GM04504 (cell line): Measurements from ENCODE around the gene KIAA1958.

Source experiments
- DNase-seq: peaks from one replicate; pipeline ENCODE4 v3.0.0-alpha.2; 2012; ENCODE audit warnings: low read depth

The KIAA1958 gene

DNA sequence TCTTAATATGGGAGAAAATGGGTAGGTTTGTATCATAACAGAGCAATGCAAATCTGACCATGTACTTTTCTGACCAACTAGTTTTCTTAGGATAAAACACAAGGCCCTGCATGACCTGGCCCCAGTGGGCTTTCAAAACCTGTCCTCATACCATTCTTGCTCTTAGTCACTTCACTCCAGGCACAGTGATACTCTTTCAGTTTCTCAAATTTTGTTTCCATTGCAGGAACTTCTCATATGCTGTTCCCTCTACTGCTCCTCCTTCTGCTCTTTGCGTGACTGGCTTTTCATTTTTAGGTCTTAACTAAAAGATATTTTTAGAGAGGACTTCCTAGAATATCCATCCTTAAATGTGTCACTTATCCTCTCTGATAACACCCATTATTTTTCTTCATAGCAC lies 118.9 kb downstream of the KIAA1958 start:
- no peak for DNase-seq

DNA sequence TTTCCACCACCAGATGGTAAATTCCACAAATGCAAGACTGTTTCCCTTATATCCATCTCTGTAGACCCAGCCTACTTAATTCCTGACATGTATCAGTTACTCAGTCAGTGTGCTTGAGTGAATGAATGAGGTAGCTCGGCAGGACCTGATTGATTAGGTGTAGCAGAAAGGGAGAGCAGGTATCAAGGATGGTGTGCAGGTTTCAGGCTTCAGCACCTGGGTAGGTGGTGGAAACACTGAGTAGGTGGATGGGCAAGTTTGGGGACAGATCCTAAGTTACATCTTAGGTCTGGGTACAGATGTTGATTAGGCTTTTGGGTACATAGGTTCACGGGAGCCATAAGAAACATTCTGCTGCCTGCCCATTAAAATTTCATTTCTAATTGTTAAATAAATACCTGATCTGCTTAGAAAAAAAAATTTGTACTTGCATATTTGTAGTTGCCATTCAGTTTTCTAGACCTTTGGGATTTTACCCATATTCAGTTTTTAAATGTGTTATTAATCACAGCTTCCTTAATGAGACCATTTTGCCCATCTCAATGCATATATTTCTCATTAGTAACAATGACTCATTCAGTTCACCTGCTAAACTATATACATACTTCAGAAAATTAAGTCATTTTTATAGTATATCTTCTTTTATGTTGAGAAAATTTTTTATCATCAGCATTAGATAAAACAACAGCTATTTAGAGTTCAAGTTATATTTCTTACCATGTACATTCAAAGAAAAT lies 119.5 kb downstream of the KIAA1958 start:
- DNase-seq: no peak

DNA sequence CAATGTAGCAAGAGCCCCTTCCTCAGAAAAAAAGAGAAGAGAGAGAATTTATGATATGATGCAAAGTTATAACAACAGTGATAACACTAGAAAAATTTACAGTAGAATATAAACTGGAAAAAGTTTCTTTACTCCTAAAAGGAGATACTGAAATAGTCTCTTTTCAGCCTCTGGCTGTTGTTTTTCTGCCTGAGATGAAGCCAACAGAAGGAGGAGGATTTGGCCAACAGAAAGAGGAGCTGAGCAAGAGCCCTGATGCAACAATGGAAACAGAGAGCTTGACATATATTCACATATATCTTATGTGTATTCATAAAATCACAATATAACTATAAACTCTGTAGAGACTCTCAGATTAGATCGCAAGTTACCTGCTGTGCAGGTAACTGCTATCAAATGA lies 122.2 kb downstream of the KIAA1958 start:
- no peak for DNase-seq

DNA sequence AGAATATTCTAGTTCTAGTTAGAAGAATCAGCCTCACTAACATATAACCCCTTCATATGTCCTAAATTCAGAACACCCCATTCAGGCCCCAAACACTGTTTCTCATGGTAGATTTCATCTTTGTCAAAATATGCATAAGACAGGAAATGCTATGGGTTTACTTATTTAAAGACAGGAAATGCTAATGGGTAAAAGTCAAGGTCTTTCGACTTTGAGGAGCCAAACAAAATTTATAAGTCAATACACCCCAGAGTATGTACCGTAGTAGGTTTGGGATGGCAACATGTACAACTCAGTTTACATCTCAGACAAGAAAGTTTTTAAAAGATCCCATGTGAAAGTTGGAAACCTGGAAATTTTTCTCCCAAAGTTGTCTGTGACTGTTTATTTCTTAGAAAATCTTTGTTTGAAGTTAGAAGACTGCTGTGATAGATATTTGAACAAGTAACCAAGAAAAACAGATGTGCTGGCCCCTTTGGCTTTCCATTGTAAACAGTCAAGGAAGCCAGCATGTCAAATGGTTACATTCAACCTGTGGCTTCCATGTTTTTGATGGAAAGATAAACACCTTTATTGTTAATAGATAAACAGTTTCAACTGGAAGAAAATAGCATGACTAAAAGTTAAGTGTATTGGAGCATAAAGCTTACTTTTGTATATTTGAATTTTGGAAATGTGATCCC lies 129.1 kb downstream of the KIAA1958 start:
- no peak for DNase-seq

DNA sequence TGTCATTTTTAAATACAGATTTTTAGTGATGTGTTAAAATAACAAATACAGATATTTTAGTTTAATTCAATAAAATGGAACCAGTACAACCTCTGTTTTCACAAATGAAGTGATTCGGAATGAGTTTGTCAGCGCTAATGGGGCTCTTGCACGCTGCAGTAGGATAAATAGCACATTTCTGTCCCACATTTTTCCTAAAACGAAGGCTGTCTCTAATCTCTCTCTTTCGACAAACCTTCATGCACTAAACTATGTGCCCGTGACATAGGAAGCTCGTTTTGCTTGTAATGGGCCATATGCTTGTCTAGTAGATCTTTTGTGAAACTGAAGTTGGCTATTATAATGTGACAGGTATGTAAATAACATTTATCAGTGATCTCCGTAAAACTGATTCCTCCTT lies 130.7 kb downstream of the KIAA1958 start:
- no peak for DNase-seq

DNA sequence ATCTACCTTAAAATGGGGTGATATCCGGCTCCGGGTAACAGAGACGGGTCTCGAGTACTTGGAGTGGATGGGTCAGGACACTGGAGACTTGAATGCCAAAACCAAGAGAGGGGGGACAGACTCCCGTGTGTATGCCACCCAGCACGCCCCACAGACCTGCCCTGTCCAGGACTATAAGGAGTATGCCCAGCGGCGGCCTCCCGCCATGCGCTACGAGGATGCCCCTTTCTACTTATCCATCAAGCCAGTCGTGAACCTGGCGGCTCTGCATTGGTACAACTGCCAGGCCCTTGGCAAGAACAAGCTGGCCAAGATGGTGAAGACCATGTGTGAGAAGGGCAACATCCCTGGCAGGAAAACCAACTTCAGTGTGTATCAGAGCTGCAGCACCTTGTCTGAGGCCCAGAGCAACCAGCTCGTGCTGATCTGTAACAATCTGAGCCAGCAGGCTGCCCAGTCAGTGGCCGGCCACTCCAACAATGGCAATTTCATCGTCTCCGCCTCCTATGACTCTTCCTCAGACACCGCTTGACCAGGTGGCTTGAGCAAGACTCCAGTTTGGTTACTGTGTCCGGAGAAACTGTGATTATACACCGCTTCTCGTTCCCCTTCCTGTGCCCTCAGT lies 131.9 kb downstream of the KIAA1958 start:
- no peak for DNase-seq

DNA sequence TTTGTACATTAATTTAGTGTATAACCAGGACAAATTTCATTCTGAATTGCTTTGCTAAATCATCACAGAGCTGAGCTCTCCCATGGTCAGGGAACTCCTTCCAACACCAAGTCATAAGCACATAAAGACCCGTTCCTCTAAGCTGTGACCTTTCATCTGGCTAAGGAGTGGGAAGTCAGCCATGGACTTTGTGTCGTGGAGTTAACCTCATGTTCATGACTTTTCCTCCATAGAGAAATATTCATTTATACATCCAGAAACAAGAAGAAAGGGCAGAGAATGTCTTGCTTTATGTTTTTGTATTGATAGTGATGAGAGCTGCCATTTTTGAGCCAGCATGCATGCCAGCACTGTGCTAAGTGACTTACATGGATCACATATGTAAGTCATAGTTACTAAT lies 133.8 kb downstream of the KIAA1958 start:
- DNase-seq: no peak

DNA sequence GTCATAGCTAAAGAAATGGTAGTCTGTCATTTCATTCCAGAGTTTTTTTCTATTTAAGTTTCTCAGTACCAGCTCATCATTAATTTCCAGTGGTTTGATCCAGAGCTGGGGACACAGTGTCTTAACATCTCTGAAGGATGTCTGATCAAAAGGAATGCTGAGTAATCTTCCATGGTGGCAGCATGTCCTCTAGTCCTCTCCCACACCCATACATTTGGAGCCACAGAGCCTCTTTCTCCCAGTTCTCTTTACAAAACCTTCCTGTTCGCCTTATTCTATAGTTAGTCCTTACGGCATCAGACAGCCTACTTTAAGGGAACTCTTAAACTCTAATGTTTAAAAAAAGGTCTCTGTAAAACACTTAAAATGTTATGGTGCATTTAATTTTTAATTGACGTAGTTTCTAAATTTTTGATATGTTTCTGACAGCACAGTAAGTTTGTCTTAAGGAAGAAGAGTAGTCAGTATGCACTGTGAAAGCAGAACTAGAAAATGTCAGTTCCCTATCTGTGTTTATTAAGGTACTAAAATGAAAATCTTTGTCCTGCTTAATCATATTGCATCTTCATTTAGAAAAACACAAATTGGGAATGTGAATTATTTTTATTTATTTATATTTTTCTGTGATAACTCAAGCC lies 134.5 kb downstream of the KIAA1958 start:
- DNase-seq: no peak

DNA sequence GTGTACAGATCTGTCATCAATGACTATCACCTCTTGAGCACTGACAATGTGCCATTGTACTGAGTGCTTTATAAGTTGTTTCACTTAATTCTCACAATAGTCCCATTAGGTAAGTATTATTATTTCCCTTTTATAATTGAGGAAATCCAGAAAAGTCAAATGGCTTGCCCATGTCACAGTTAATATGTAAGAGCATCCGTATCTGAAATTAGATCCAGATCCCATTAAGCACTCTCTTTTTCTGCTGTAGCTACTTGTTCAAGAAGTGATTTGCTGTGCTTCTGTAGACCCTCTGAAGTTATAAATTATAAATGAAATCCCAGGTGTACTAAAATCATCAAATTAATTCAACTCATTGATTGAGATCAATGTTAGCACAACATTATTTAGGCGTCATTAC lies 136.6 kb downstream of the KIAA1958 start:
- DNase-seq: no peak

DNA sequence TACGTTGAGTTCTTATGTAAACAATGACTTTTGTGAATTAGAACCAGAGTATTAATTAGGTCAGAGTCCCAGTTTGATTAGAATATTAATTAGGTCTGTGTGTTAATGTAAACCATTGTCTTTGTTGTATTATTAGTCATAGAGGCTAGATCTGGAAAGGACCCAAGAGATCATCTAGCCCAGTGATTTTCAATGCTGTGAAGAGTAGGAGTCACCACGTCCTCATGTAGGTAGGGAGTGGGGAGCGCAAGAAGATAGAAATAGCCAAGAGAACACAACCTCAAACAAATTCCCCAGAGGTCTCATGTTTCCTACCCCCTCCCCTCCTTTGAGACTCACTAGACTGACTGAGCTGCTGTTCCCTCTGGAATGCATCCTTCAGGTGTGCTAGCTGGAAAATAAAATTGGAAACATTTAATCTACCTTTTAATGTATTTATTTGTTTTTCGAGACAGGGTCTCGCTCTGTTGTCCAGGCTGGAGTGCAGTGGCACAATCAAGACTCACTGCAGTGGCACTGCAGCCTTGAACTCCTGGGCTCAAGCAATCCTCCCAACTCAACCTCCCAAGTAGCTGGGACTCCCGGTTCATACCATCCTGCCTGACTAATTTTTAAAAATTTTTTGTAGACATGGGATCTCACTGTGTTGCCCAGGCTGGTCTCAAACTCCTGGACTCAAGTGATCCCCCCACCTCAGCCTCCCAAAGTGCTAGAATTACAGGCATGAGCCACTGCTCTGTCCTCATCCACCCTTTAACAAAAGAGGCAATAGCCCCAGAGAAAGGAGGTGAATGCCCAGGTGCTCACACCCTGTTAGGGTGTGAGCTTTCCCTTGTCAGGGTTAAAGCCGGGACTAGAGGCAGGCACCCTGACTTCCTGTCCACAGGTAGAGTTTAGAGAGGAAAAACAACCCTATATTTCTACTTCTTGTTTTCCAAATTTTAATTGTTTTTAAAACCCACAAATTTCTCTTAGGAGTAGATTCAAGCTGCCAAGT lies 138.4 kb downstream of the KIAA1958 start:
- DNase-seq: no peak

DNA sequence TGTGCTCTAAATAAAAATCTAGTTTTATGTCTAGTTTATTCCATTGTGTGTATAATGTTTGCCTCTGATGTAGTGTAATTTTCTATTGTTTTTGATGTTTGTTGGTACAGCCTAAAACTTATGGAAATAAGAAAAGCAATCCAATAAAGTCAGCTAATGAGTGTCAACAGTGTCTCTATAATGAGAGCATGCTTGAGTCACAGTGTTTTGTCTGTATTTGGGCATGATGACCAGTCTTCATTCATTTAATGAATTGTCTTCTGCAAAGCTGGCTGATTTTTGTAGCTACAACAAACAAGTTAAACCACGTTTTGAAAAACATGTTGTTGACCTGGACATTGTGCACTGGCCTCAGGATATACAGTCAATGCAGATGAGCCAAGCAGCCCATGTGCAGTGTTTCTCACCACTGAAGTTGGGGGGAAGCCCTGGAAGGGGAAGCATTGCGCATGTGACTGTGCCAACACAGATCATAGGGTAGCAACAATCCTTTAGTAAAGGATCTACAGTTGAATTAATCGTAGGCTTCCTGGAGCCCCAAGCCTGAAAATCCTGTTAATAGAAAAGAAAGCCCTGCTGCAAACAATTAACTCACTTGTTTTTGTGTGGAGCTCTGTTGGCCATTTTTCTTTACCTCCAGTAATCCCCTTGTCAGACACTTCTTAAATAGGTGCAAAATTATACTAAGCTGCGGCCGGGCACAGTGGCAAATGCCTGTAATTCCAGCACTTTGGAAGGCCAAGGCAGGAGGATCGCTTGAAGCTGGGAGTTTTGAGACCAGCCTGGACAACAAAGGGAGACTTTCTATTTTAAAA lies 143.3 kb downstream of the KIAA1958 start:
- no peak for DNase-seq

DNA sequence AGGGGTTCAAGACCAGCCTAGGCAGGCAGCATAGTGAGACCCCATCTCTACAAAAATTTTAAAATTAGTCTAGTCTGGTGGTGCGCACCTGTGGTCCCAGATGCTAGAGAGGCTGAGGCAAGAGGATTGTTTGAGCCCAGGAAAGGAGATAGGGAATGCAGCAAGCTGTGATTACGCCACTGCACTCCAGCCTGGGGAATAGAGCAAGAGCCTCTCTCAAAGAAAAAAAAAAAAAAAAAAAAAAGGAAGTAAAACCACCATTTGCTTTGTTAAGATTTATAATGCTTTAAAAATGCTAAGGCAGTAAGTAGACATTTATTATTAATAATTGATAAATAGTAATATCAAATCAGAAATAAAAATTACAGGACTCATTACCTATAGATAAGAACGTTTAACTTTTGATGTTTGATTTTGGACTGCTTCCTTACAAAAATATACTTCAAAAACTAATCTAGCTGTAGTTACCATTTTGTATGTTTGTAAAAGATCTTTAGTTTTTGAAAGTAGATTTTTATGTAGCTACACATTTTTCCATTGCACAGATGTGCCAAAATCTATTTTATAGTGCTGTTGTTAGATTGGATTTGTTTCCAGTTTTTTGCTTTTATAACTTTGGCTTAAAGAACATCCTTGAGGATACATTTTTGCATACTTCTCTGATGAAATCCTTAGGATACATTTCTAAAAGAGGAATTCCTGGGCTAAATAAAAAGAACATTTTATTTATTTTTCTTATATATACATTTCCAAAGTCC lies 144.9 kb downstream of the KIAA1958 start:
- no peak for DNase-seq

DNA sequence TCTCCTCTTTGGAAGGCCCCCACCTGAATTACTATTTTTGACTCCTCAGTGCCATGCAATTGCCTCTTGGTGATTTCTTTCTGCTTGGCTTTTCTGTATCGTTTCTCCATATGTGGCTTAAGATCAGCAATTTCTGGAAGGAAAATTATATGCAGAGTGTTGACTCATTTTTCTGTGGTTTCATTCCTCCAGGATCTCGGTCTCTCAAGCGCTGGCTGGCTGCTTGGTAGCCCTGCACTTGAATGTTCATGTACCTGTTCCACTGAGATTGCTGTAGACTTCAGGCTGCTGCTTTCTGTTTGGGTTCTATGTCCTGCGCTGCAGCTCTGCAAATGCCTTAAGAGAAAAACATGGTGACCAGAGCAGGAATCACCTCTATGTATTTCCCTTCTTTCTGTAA lies 153.7 kb downstream of the KIAA1958 start:
- DNase-seq: no peak

DNA sequence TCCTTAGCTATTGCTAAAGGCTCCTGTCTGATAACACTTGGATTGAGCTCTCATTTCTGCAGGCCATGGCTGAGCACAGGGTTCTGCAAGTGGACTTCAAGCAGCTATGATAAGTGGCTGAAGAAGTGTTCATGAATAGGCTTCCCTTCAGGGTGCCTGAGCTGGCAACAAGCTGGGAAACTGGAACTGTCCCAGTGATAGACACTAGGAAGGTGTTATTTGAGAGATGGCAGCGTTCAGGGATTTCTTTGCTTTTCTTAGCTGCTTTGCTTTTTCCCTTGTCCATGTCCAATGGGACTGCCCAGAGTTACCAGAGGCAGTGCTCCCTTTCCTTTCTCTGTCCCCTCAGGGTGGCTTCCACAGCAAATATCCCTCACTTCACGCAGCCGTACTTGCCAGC lies 155.5 kb downstream of the KIAA1958 start:
- DNase-seq: no peak

DNA sequence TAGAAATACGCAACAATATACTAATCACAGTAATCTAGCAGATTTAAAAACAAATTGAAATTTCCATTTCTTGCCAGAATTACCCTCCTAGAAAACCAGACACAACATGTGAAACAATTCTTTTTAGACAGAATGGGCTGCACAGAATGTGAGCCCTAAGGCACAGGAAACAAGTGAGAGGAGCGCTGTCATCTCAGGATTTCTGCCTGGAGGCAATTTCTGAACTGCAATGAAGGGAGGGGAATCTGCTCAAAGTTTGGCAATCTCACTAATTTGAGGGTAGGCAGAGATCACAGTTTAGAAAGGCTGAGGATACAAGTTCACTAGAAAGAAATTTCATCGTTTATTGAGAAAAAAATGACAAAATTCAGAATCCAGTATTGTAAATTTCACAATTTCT lies 161.0 kb downstream of the KIAA1958 start:
- no peak for DNase-seq

DNA sequence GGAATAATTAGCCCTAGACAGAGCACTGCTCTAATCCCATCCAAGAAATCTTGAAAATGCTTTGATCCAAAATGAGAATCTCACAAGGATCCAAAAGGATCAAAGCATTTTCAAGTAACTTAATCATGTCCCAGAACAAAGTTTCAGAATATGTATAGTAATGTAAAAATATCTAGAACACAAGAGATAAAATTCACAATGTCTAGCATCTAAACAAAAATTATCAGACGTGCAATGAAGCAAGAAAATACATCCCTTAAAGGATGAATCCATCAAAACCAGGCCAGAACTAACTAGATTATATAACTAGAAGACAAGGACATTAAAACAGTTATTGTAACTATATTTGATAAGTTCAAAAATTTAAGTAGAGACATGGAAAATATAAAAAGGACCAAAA lies 162.0 kb downstream of the KIAA1958 start:
- no peak for DNase-seq

DNA sequence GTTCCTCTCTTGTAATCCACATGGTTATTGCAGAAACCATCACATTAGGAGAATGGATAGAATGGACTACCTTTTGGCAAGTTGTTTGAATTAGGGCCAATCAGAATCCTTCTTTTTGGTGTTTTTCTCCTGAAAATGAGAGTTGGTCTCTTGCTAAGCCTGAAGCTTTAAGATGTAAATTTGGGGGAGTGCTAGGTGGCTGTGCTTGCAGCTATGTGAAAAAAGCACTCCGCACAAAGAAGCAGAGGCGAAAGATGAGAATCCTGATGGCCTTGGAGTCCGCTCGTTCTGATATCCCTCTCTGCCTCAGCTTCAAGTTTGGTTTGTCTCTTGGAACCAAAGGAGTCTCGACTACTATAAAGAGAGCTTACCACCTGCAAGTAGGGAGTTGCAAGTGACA lies 167.7 kb downstream of the KIAA1958 start:
- DNase-seq: no peak

DNA sequence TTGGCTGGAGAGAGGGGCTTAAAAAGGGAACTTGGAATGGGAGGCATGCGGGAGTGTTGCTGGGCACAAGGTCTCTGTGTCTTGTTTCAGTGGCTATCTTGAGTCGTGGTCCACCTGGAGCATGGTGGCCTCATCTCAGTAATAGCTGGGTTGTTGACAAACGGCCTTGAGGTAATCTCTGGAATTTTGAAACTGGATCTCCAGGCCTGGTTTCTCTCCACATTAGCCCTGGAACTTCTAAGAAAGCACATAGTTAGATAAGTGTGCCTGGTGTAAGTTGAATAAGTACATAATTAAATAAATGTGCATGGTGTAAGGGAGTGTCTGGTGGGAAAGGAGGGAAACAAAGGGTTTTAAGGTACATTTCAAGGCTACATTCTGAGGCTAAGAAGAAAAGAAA lies 169.0 kb downstream of the KIAA1958 start:
- no peak for DNase-seq

DNA sequence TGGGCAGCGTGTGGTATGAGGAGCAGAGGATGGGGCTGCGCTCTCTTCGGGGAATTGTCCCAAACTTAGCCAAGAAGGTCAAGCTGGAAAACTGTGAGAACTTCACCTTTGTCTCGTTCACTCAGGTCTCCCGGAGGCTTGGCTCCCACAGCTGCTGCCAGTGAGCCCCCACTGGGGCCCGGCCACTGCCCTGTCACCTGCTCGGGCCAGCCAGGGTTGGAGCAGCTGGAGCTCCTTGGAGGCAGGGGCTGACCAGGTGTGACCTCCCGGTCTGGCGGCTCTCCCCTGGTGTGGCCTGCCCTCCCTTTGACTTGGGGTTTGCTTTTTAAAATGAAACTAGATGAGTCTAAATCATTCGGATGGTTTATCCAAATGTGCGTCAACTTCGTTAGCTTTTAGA lies 173.3 kb downstream of the KIAA1958 start:
- DNase-seq: no peak

DNA sequence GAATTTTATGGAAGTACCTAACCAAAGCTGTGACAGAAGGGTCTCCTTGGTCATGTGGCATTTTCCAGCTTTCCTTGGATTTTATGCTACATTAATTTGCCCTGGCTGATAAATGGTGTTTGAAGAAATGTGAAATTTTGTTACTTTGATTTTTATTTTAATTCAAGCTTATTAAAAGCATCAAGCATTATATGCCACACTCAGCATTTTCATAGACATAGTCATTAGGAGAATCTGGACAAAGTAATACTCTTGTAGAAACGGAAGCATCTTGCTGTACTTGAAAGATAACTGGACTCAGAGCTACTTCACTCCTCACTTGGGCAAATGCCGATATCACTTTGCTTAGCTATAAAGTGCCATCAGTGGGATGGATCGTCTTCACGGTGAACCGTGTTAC lies 177.1 kb downstream of the KIAA1958 start:
- no peak for DNase-seq
